GM23338 (cell line): ENCODE data around the gene KRTAP1-4.

Source experiments
- CREB1 ChIP-seq: fragments of 250-450 bp; sonication (Bioruptor Pico); IDR thresholded peaks from 2 replicates; pipeline ENCODE4 v1.5.0; 2020; ENCODE audit warnings: low read depth, mild to moderate bottlenecking, moderate library complexity
- CTCF ChIP-seq, 2 experiments: fragments of 200-600 bp in 1 of 2; sonication (generic) in 1 of 2; conservative IDR thresholded peaks; 2 replicates each; pipeline versions ENCODE4 v1.5.1 to v1.6.1; 2016 to 2017; ENCODE audit warnings: antibody characterized with exemption in 2 of 2, low read depth in 2 of 2, mild to moderate bottlenecking in 2 of 2, moderate library complexity in 1 of 2
- EZH2 ChIP-seq: fragments of 200-600 bp; sonication (generic); IDR thresholded peaks from one replicate; pipeline ENCODE4 v1.8.0; 2017; ENCODE audit warnings: antibody characterized with exemption, mild to moderate bottlenecking, low read depth; ENCODE audit not compliant: unreplicated experiment
- EZH2phosphoT487 ChIP-seq: fragments of 200-600 bp; sonication (generic); IDR thresholded peaks from one replicate; pipeline ENCODE4 v1.8.1; 2018; ENCODE audit warnings: antibody characterized with exemption; ENCODE audit not compliant: unreplicated experiment
- JUNB ChIP-seq: IDR thresholded peaks from one replicate; pipeline ENCODE4 v1.6.1; 2016; ENCODE audit warnings: antibody characterized with exemption; ENCODE audit not compliant: unreplicated experiment
- NANOG ChIP-seq: IDR thresholded peaks from 2 replicates; pipeline ENCODE4 v1.6.1; 2016; ENCODE audit warnings: antibody characterized with exemption, borderline replicate concordance
- POLR2AphosphoS5 ChIP-seq: IDR thresholded peaks from 2 replicates; pipeline ENCODE4 v1.6.1; 2016; ENCODE audit warnings: antibody characterized with exemption, low read depth

- TF ChIP-seq EZH2 (no peak), CTCF (conservative IDR thresholded peaks at IDR 0.05; ENCODE audit: low read depth in 2 of 2) (no peak), POLR2AphosphoS5 (no peak), EZH2phosphoT487 (no peak), JUNB (no peak), NANOG (no peak), CREB1 (CRISPR knock-in tag) (no peak)
These were observed 19.6 kb downstream of the KRTAP1-4 start for GRCh38 chr17:41010441-41010840.
